Activated CD8-positive, alpha-beta memory T cell treated with anti-CD3 and anti-CD28 coated beads, Interleukin-2, amount 50 U/mL, for 24 hours (primary cell): Measurements from ENCODE around the gene SIMC1.

Source experiments
- DNase-seq: peaks from one replicate; pipeline ENCODE4 v3.0.0-alpha.2; 2020; ENCODE audit errors: extremely low read depth

The SIMC1 gene

DNA sequence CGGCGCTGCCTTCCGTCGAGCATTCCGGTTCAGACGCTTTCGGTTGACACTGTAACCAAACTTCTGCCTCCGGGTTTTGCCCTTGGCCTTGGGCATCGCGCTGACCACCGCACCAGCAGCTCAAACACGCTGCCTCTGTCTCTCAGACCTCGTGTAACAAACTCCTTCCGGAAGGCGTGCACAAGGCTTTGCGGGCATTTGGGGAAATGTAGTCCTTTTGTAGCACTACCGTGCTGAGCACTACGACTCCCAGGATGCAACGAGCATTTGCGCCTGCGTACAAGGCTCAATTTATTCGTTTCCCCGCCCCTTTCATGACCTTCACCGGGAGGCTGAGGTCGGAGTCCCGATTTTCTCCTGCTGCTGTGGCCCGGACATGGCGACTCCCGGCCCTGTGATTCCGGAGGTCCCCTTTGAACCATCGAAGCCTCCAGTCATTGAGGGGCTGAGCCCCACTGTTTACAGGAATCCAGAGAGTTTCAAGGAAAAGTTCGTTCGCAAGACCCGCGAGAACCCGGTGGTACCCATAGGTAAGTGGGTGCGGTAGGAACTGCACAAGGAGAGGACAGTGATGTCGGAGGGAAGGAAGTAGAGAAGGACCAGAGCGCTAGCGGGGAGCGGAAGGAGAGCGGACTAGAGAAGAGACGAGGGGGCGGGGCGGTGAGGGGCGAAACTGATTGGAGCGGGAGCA lies 150.4 kb downstream of the SIMC1 start, which contains the start of the genes HIGD2A and NOP16:
HIGD2A (plus strand) TSS at position 308 of the 691 bp plus-strand sequence; CDS start at position 377, 69 bp downstream.
NOP16 (minus strand) TSS at position 155 of the 691 bp plus-strand sequence; CDS start at position 96, 59 bp downstream.
- peak; percentile 100 for DNase-seq

DNA sequence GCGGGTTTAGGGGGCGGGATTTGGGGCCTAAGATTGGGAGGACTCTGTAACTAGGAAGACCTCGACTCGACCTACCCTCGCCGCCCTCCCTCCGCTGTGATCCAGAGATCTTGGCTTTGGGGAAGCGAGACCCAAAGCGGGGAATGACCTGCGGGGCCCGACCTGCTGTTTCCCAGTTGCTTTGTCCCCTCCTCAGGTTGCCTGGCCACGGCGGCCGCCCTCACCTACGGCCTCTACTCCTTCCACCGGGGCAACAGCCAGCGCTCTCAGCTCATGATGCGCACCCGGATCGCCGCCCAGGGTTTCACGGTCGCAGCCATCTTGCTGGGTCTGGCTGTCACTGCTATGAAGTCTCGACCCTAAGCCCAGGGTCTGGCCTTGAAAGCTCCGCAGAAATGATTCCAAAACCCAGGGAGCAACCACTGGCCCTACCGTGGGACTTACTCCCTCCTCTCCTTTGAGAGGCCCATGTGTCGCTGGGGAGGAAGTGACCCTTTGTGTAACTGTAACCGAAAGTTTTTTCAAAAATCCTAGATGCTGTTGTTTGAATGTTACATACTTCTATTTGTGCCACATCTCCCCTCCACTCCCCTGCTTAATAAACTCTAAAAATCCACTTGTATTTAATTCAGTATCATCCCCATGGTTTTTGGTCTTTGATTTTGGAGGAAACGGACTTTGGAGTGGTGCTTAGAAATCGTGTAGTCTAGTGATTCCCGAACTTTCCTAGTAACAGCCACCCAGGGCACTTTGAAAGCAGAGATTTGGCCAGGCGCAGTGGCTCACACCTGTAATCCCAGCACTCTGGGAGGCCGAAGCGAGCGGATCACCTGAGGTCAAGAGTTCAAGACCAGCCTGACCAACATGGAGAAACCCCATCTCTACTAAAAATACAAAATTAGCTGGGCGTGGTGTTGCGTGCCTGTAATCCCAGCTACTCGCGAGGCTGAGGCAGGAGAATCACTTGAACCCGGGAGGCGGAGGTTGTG lies 151.2 kb downstream of the SIMC1 start:
- DNase-seq, result no peak

DNA sequence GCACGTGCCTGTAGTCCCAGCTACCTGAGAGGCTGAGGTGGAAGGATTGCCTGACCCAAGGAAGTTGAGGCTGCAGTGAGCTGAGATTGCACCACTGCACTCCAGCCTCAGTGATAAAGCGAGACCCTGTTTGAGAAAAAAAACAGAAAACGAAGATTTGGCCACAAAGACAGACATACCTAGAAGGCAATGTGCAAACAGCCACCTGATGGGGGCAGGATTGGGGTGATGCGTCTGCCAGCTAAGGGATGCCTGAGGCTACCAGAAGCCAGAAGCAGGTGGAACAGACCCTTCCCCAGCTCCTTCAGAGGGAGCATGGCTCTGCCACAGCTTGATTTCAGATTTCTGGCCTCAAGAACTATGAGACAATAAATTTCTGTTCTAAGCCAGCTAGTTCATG lies 153.3 kb downstream of the SIMC1 start:
- no peak for DNase-seq

DNA sequence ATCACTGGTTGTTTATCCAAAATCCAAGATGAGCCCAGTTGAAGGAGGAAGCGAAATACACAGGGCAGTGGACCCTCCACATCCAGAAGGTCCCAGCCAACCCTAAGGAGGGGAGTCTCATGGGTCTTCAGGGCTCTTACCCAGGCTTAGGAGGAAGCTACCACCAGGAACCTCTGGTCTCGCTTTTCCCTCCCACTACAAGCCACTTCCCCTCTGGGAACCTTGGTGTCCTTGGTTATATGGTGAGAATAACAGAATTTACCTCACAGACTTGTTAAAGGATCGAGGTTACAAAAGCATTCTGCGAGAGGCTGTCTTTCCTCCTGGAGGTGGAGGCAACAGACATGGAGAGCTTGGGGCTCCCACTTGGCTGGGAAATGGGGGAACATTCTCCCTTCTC lies 153.8 kb downstream of the SIMC1 start:
- no peak for DNase-seq

DNA sequence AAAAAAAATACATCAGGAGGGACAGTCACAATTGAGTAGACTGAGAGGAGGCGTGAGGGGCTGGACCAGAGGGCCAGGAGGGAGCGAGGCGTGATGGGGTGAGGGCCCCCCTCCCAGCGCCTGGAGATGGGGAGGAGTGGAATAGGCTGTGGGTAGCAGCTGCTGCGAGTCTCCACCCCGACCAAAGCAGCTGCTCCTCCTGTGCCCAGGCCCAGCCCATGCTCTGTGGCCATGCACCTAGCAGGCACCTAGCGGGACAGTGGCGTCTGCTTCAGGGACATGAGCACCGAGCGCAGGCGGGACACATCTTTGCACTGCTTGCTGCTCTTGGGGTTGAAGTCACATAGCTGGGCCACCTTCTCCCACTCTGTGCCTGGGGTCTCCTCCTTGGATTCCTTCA lies 154.3 kb downstream of the SIMC1 start:
- no peak for DNase-seq

DNA sequence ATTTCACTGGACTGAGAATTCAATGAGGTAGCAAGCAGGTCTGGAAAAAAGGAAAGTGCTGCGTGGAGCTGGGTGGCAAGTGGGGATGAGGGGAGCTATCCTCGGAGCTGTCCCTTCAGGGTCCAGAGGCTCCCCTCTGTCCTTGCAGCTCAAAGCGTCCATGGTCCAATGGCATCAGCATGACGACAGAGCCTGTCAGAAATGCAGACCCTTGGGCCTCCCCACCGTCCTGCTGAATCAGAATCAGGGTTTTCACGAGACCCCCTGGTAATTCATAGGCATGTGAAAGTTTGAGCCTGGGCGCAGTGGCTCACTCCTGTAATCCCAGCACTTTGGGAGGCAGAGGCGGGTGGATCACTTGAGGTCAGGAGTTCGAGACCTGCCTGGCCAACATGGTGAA lies 155.9 kb downstream of the SIMC1 start:
- DNase-seq, result no peak

DNA sequence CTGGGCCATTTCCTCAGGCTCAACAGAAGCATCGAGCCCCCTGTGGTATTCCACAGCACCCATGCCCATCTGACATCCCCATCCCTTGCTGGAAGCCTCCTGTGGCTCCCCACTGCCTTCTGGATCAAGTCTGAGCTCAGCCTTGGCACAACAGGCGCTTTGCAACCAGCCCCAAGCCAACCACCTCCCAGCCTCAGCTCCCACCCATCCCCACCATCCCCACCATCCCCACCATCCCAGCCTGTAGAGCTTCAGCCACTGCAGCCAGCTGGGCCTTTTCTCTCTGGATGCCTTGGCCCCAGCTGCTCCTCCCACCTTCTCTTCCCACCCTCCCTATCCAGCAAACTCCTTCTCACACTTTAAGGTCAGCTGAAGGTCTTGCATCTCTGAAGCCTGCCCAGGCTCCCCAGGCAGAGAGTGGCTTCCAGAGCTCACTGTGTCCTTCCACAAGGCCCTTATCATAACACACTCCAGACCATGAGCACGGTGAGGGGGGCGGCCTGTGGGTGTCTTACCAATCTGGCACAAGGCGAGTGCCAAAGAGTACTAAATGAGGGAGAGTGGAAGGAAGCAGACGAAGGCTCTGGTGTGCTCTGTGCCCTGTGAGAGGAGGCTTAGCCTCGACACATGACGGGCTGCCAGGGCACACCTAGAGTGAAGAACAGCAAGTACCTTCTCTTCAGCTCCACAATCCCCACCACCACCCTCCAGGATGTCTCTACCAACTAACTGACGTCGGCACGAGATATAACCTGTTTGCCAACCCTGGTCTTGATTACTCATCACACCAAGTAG lies 156.9 kb downstream of the SIMC1 start:
- DNase-seq, result no peak
